Vagina (tissue), 2 donors: ENCODE results near the gene MYF6.

Experiments used
- CTCF ChIP-seq, 3 experiments: fragments of 450-650 bp in 2 of 3; fragments of 200-600 bp in 1 of 3; sonication (generic) in 1 of 3; IDR thresholded peaks; one replicate each; pipeline ENCODE4 v1.5.1; 2017 to 2019; ENCODE audit warnings: antibody characterized with exemption in 3 of 3, mild to moderate bottlenecking in 2 of 3, moderate library complexity in 2 of 3
- POLR2A ChIP-seq, 2 donors: fragments of 450-650 bp; IDR thresholded peaks; one replicate each; pipeline ENCODE4 v1.6.1; 2017; ENCODE audit warnings: antibody characterized with exemption in 2 of 2, mild to moderate bottlenecking in 2 of 2, moderate library complexity in 2 of 2

- no peak for TF ChIP-seq CTCF (IDR thresholded peaks at IDR 0.05)
- no peak for TF ChIP-seq POLR2A (IDR thresholded peaks at IDR 0.05)
These were observed 4.4 kb downstream of the MYF6 start for GRCh38 chr12:80711866-80712265.
